OCI-LY7 (cell line): ENCODE data around the gene SIX1. TPM values are rescaled to one million over a fixed set of nuclear protein-coding genes. Genes with fewer than 3 reads are reported as not detected.

Source experiments
- BruUV-seq: library from RNA; stranded (reverse); fragments of 400-500 nt; replicated peaks from 2 replicates; lab custom pipeline; 2021; lab: Mats Ljungman, UMichigan
- CTCF ChIA-PET: fragments of 300-600 bp; sonication (Branson Sonifier 250); formaldehyde crosslinking; loops from one replicate; lab custom pipeline; 2022; ENCODE audit warnings: antibody characterized with exemption; ENCODE audit not compliant: unreplicated experiment; lab: Charles Lee
- POLR2A ChIA-PET: fragments of 300-600 bp; sonication (Branson Sonifier 250); formaldehyde crosslinking; loops from one replicate; lab custom pipeline; 2022; ENCODE audit warnings: antibody characterized with exemption; lab: Charles Lee
- DNase-seq: peaks from one replicate; pipeline ENCODE4 v3.0.0-alpha.2; 2015; ENCODE audit warnings: low spot score
- H2AFZ ChIP-seq: fragments of 200-600 bp; sonication (generic), shearing (Covaris generic); 2 replicates; pipeline ENCODE4 v1.6.1; 2014; ENCODE audit warnings: mild to moderate bottlenecking, antibody characterized with exemption, low read length, moderate library complexity
- H3K27ac ChIP-seq: fragments of 200-600 bp; sonication (generic); 2 replicates; pipeline ENCODE4 v1.5.1; 2014; ENCODE audit warnings: mixed run types, low read depth, mild to moderate bottlenecking, moderate library complexity, low read length, inconsistent platforms; ENCODE audit not compliant: poor library complexity, severe bottlenecking
- H3K36me3 ChIP-seq: fragments of 200-600 bp; sonication (generic); 2 replicates; pipeline ENCODE4 v1.6.1; 2014; ENCODE audit warnings: mild to moderate bottlenecking, antibody characterized with exemption, low read length, moderate library complexity, mixed read lengths; ENCODE audit not compliant: insufficient read depth
- H3K4me1 ChIP-seq: fragments of 200-600 bp; sonication (generic); 2 replicates; pipeline ENCODE4 v1.5.1; 2014; ENCODE audit warnings: mild to moderate bottlenecking, low read length; ENCODE audit not compliant: insufficient read depth, poor library complexity, severe bottlenecking
- H3K4me2 ChIP-seq: fragments of 200-600 bp; sonication (generic); 2 replicates; pipeline ENCODE4 v1.6.1; 2014; ENCODE audit warnings: mild to moderate bottlenecking, low read length
- H3K4me3 ChIP-seq: fragments of 200-600 bp; sonication (generic); 2 replicates; pipeline ENCODE4 v1.5.1; 2014; ENCODE audit warnings: mild to moderate bottlenecking, low read depth, low read length; ENCODE audit not compliant: poor library complexity, severe bottlenecking
- H3K79me2 ChIP-seq: fragments of 200-600 bp; sonication (generic); 2 replicates; pipeline ENCODE4 v1.6.1; 2016; ENCODE audit warnings: low read depth, mild to moderate bottlenecking, low read length, moderate library complexity, mixed read lengths; ENCODE audit not compliant: insufficient read depth
- H3K9me2 ChIP-seq: fragments of 200-600 bp; sonication (generic); 2 replicates; pipeline ENCODE4 v1.6.1; 2016; ENCODE audit warnings: mild to moderate bottlenecking, low read length, mixed read lengths; ENCODE audit not compliant: insufficient read depth
- H3K9me3 ChIP-seq: fragments of 200-600 bp; sonication (generic); 2 replicates; pipeline ENCODE4 v1.6.1; 2014; ENCODE audit warnings: mild to moderate bottlenecking, mixed run types, low read length, mixed read lengths
- H4K20me1 ChIP-seq: fragments of 200-600 bp; sonication (generic); 2 replicates; pipeline ENCODE4 v1.6.1; 2014; ENCODE audit warnings: mild to moderate bottlenecking, antibody characterized with exemption, low read length, moderate library complexity, mixed read lengths; ENCODE audit not compliant: insufficient read depth
- EZH2phosphoT487 ChIP-seq: fragments of 200-600 bp; sonication (generic); IDR thresholded peaks from 2 replicates; pipeline ENCODE4 v1.6.1; 2018; ENCODE audit warnings: low read depth, borderline replicate concordance, mild to moderate bottlenecking, mixed run types, antibody characterized with exemption, low read length, moderate library complexity, mixed read lengths
- intact Hi-C: fragments of 100-400 bp; cut with micrococcal nuclease; formaldehyde crosslinking; loops from one replicate; pipeline ENCODE4 v1.10.0; 2022; ENCODE audit not compliant: unreplicated experiment
- total RNA-seq, 2 experiments: library from RNA; depleted of rRNA in 1 of 2; stranded (reverse); fragments of >200 nt in 1 of 2; shearing (Covaris generic) in 1 of 2; gene quantifications; 2 replicates each; pipeline ENCODE4 v1.2.3, GENCODE V29; 2014 to 2022
- TF ChIP-seq, protein P1 (sequence below): fragments of 200-600 bp; sonication (generic); conservative IDR thresholded peaks from 2 replicates; pipeline ENCODE4 v1.5.1; 2014; ENCODE audit warnings: mild to moderate bottlenecking, antibody characterized with exemption, low read length, moderate library complexity, mixed read lengths

Gene SIX1
- total RNA-seq, 2 experiments from 2014 or later = 0.35 to 2.9 TPM

DNA sequence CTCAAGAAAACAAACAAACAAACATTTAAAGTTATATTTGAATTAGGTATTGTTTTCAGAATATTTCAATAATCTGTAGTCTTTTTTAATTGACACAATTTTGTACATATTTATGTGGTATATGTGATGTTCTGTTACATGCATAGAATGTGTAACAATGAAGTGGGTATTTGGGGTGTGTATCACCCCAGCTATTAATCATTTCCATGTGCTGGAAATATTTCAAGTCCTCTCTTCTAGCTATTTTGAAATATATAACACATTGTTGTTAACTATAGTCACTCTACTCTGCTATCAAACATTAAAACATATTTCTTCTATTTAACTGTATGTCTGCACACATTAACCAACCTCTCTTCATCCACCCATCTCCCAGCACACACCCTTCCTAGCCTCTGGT, 32.0 kb upstream of the SIX1 start:
- TF ChIP-seq, protein P1, sequence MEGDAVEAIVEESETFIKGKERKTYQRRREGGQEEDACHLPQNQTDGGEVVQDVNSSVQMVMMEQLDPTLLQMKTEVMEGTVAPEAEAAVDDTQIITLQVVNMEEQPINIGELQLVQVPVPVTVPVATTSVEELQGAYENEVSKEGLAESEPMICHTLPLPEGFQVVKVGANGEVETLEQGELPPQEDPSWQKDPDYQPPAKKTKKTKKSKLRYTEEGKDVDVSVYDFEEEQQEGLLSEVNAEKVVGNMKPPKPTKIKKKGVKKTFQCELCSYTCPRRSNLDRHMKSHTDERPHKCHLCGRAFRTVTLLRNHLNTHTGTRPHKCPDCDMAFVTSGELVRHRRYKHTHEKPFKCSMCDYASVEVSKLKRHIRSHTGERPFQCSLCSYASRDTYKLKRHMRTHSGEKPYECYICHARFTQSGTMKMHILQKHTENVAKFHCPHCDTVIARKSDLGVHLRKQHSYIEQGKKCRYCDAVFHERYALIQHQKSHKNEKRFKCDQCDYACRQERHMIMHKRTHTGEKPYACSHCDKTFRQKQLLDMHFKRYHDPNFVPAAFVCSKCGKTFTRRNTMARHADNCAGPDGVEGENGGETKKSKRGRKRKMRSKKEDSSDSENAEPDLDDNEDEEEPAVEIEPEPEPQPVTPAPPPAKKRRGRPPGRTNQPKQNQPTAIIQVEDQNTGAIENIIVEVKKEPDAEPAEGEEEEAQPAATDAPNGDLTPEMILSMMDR = no peak
- TF ChIP-seq EZH2phosphoT487 = no peak
- CTCF ChIA-PET = no interaction called here
- no peak overlapping the region for H3K27ac ChIP-seq
- no peak for DNase-seq
- no peak overlapping the region for H3K4me3 ChIP-seq
- H3K36me3 ChIP-seq = no peaks in the 10 kb centered on the region
- H3K79me2 ChIP-seq = no peaks in the 10 kb centered on the region
- BruUV-seq = no TSS peak
- no peaks in the 10 kb centered on the region for H3K4me1 ChIP-seq
- H2AFZ ChIP-seq = no peak overlapping the region
- no peaks in the 10 kb centered on the region for H3K9me3 ChIP-seq
- intact Hi-C loops = no loop called here
- H4K20me1 ChIP-seq = no peaks in the 10 kb centered on the region
- POLR2A ChIA-PET = no interaction called here
- H3K9me2 ChIP-seq = no peaks in the 10 kb centered on the region
- H3K4me2 ChIP-seq = no peak overlapping the region

DNA sequence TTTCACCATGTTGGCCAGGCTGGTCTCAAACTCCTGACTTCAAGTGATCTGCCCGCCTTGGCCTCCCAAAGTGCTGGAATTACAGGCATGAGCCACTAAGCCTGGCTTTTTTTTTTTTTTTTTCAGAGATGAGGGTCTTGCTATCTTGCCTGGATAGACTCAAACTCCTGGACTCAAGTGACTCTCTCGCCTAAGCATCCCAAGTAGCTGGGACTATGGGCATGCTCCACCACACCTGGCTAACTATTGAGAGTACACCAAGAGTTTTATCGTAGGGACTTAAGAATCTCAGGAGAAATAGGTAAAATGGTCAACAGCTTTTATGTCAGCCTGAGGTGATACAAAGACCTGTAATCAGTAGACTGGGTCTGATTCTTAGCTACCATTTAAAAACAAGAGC, 31.2 kb upstream of the SIX1 start:
- CTCF ChIA-PET = no interaction called here

More for the DNA sequence above, 31.2 kb upstream of the SIX1 start:
- no peaks in the 10 kb centered on the region for H3K4me1 ChIP-seq
- no peak overlapping the region for H2AFZ ChIP-seq
- intact Hi-C loops = no loop called here
- no peaks in the 10 kb centered on the region for H3K9me3 ChIP-seq
- H3K9me2 ChIP-seq = no peaks in the 10 kb centered on the region
- TF ChIP-seq, protein P1 = no peak
- no peak for TF ChIP-seq EZH2phosphoT487
- POLR2A ChIA-PET = interaction anchor here (0.6 to 1.3 kb wide), 5 partner anchors 14 to 1181 kb away, joined by 3 to 7 read pairs (median 4); no protein-coding TSS in a partner anchor
- no TSS peak for BruUV-seq
- no peak overlapping the region for H3K27ac ChIP-seq
- no peak for DNase-seq
- H3K4me3 ChIP-seq = no peak overlapping the region
- no peak overlapping the region for H3K4me2 ChIP-seq
- H3K79me2 ChIP-seq = no peaks in the 10 kb centered on the region
- no peaks in the 10 kb centered on the region for H3K36me3 ChIP-seq
- H4K20me1 ChIP-seq = no peaks in the 10 kb centered on the region
